Stimulated activated CD4-positive, alpha-beta T cell treated with anti-CD3 and anti-CD28 coated beads, Interleukin-15, amount 100 ng/mL, for 1 hour (primary cell): ENCODE measurements around the gene FAM120A.

Source experiments
- DNase-seq, 2 donors: peaks; one replicate each; pipeline ENCODE4 v3.0.0-alpha.2; 2020; ENCODE audit warnings: low read depth in 1 of 2, low spot score in 1 of 2

FAM120A gene

GRCh38 chr9:93591301-93592007 is 140.0 kb downstream of the FAM120A start:
- DNase-seq, result no peak

GRCh38 chr9:93592008-93592642 is 140.6 kb downstream of the FAM120A start:
- DNase-seq, result no peak

- DNase-seq, result no peak
Observed at GRCh38 chr9:93592643-93593021, 141.1 kb downstream of the FAM120A start.

DNA sequence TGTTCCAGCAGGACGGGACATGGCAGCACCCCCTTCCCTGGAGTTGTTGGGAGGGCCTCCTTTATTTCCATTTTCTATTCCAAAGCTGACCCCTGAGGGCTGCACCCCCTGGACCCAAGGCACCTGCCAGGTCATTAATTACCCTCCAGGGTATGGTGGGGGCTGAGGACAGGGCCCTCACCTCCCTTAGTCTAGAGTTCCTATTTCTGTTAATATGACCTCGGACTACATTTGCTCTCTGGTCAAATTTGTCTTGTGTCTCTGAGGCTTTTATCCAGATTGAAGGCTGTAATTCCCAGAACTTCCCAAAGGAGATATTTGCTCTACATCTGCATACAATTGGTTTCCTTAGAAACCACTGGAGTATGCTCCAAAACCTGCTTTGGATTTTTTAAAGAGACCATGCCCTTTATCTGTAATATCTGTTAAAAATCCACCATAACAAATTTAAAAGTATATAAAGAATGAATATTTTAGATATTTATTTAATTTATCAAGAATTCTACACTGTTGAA is 141.7 kb downstream of the FAM120A start:
- no peak for DNase-seq

- no peak for DNase-seq
Observed at GRCh38 chr9:93594041-93594756, 142.7 kb downstream of the FAM120A start.

DNA sequence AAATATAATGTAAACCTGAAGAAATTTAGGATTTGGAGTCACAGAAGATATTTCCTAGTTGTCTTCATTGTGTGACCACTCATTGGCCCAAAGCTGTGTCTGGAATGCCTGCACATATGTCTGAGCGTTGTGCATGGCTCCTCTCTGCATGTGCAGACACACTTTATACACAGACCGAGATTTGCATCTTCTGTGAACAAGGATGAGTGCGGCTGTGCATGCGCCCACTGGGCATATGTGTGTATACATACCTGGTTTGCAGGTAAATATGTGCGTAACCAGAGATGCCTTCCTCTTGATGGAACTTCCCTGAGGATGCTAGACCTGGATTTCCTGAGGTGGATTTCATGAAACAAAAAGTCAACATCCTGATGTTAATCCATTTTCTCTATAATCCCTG is 144.0 kb downstream of the FAM120A start:
- no peak for DNase-seq

- no peak for DNase-seq
Observed at GRCh38 chr9:93595861-93596365, 144.4 kb downstream of the FAM120A start.

DNA sequence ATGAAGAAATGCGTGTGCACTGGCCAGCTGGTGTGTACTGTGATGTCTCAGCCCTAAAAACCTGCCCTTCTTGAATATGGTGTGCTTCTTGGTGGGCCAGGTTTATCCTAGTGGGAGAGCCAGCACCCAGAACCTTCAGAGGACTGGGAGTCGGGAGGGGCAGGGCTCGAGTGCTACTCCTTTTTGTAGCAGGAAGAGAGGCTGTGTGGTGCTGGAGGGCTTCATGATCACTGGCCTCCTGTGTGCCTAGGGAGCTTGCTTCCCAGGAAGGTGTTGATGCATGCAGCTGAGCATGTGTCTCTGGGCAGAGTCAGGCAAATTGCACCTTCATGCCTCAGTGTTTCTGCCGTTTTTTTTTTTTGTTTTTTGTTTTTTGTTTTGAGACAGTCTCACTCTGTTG is 144.9 kb downstream of the FAM120A start:
- no peak for DNase-seq

DNA sequence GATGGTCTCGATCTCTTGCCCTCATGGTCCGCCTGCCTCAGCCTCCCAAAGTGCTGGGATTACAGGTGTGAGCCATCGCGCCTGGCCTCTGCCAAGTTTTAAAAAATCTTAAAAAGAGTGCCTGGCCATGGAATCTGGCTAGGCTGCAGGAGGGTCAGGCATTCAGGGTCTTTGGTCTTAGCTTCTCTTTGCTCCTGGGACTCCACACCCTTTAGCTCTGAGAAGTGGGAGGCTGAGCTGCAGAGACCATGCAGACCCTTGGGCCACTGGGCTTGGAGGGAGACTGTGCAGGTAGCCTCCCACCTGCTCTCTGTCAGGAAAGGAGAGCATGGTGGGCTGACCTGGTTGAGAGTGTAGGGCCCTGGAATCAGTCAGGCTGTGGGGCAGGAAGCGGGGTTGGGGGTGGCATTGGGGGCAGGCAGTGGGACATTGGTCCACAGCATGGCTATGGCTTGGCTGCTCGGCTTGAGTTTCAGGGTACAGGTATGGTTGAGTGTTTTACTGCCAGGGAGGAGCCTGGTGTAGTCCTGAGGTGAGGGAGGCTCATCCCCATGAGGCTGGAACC is 145.7 kb downstream of the FAM120A start:
- DNase-seq, result no peak

DNA sequence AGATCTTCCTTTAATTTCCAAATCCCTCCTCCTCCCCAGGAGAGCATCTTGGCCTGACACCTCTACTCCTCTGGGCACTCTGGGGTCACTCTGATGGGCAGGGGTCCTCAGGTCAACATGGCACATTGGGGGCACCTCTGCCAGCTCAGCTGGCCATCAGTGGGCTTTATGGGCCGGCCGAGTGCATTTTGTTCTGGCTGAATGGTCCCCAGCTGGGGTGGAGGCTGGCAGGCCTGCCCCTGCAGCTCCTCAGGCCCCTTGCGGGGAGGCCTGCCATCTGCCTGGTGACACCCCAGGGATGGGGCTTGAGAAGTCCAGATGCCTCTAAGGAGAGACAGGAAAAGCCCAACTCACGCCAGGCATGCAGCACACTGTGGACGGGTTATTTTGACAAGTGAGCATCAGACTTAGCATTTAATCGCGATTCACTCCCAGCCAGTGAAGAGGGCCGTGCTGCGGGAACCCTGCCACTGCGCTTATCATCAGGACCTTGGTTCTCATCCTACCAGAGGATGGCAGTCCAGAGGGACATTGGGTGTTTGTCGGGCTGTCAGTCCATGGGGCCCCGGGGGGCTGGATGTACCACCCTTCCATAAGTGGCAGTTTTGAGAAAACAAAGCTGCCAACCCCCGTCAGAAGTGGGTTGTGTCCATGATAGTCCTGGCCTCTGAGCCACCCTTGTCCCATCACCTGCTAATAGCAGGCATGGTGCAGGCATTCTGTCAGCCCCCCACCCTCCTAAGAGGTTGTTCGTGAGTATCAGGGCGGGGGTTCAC is 146.6 kb downstream of the FAM120A start:
- DNase-seq, result no peak

DNA sequence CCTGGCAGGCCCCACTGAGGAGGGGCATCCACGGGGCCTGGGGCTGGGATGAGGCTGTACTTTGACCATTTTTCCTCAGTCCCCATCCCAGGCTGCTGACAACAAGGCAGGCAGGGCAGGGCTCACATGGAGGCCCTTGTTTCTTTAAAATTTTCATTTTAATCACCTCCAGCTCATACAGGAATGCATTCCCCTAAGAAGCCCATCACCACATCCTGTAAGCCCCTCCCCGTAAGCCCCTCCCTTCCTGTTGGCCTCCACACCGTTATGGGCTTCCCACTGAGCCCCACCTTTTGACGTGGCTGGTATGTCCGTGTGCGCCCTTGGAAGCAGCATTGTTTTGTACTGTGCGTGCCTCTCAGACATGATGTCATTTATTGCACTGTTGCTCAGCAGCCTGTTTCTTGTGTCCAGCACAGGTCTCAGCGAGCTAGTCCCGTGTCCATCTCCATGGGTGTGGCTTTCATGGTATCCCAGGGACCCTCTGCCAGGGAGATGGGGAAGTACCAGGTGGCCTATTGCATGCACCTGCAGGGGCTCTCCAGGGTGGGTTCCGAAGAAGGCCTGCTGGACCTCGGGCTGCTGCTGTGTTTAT is 147.3 kb downstream of the FAM120A start:
- DNase-seq, result no peak

GRCh38 chr9:93599571-93600403 is 148.3 kb downstream of the FAM120A start:
- DNase-seq, result no peak

DNA sequence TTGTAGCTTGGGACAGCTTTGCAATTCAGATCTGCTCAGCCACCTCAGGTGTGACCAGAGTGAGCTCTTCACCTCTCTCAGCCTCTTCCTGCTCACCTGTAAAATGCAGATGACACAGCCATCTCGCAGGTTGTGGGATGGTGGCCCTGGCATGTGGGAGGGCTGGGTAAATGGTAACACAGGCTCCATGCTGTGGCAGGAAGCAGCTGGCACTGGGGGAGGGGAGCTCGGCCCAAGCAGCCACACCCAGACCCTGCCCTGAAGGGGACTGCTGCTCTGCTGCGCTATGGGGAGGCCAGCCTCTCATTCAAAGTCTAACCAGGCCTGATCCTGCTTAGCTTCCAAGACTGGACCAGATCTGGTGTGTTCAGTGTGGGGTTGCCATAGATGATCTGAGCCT is 149.0 kb downstream of the FAM120A start:
- DNase-seq, result no peak

GRCh38 chr9:93601063-93601462 is 149.6 kb downstream of the FAM120A start:
- no peak for DNase-seq

DNA sequence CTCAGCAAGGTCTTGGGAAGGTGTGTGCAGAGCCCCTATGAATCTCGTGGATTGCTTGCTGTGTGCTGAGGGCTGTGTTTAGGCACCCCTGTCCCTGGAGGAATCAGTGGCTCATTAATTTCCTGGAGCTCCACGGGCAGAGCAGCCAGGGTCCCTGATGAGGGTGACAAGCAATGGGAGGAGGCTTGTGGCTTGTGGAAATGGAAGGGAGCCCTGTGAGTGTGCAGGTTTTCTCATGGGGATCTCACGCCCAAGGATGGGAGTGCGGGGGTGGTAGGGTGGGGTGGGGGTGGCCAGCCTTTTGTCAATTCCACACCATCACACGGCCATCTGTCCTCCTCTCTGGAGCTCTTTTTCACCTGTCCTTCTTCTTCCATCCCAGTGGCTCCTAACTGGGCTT is 150.2 kb downstream of the FAM120A start:
- DNase-seq, result no peak

DNA sequence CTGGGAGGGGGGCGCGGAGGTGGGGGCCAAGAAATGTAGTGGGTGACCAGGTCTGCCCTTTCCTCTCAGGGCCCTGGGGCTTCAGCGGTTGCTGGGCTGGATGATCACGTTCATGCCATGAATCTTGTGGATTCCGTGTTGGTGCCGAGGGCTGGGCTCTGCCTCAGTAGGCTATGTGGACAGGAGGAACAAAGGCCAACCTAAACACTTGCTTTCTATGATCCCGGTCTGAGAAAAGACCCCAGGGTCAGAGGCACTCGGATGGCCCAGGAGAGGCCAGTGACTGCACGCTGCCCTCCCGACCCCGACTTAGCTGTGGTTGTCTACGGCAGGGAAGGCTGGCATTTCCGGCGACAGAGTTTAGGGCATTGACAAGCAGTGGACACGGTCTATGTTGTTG is 151.5 kb downstream of the FAM120A start:
- no peak for DNase-seq

GRCh38 chr9:93603906-93604326 is 152.4 kb downstream of the FAM120A start:
- no peak for DNase-seq

- no peak for DNase-seq
Observed at GRCh38 chr9:93606187-93606586, 154.7 kb downstream of the FAM120A start.

DNA sequence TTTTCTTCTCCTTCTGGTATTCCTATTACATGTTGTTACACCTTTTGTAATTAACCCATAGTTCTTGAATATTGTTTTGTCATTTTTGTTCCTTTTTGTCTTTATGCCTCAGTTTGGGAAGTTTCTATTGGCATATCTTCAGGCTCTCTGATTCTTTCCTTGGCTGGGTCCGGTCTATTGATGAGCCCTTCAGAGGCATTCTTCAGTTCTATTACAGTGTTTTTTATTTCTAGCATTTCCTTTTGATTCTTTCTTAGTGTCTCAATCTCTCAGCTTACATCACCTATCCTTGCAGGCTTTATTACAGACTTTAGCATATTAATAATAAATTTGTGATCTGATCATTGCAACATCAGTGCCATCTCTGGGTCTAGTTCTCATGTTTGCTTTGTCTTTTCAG is 158.7 kb downstream of the FAM120A start:
- no peak for DNase-seq
